ENCODE data around the gene ECM1. TPM values are rescaled to one million over a fixed set of nuclear protein-coding genes. Genes with fewer than 3 reads are reported as not detected.

ECM1 gene
- total RNA-seq, 4 donors from 2014 or later, result 4.2 to 11.3 (median 7.0) TPM

- TF ChIP-seq POLR2A (IDR thresholded peaks at IDR 0.05), result no peak
- TF ChIP-seq CTCF (IDR thresholded peaks at IDR 0.05), result no peak
- H3K36me3 ChIP-seq, result no peaks in the 10 kb centered on the region
- WGBS, 2 donors, result 78 to 89% methylated on average over 10 to 11 of the region's 12 CpGs
- H3K27ac ChIP-seq, result peak overlapping the region in 2 of 3 donors; percentile 74 to 85
- H3K27me3 ChIP-seq, result no peaks in the 10 kb centered on the region
- H3K9me3 ChIP-seq, result no peaks in the 10 kb centered on the region
- DNase-seq, result no peak
- intact Hi-C loops (cut with DNase I), result loop anchor here (10.0 kb wide), 1 partner anchor 442 kb away; no protein-coding TSS in a partner anchor
- peaks cover 6 to 40% of the 10 kb centered on the region in 2 donors for H3K4me1 ChIP-seq
- no peak overlapping the region for H3K4me3 ChIP-seq (replicated peaks in 1 of 3)
These were observed 45.0 kb downstream of the ECM1 start for GRCh38 chr1:150552911-150553289.

GRCh38 chr1:150553392-150554085, 45.6 kb downstream of the ECM1 start:
- Histone ChIP-seq H3K36me3 (no peaks in the 10 kb centered on the region), H3K9me3 (no peaks in the 10 kb centered on the region), H3K4me1 (peaks cover 6 to 40% of the 10 kb centered on the region in 2 donors), H3K27me3 (no peaks in the 10 kb centered on the region), H3K27ac (peak overlapping the region in 1 of 3 donors; percentile 74), H3K4me3 (replicated peaks in 1 of 3) (no peak overlapping the region)
- TF ChIP-seq CTCF (IDR thresholded peaks at IDR 0.05), result no peak
- no peak for TF ChIP-seq POLR2A (IDR thresholded peaks at IDR 0.05)
- 80 to 89% methylated on average over 10 to 15 of the region's 23 CpGs for WGBS, 2 donors
- intact Hi-C loops (cut with DNase I), result loop anchor here (10.0 kb wide), 1 partner anchor 441 kb away; no protein-coding TSS in a partner anchor
- no peak for DNase-seq

- intact Hi-C loops (cut with DNase I), result loop anchor here (10.0 kb wide), 1 partner anchor 441 kb away; no protein-coding TSS in a partner anchor
- TF ChIP-seq POLR2A (IDR thresholded peaks at IDR 0.05), result no peak
- TF ChIP-seq CTCF (IDR thresholded peaks at IDR 0.05), result no peak
- H3K27ac ChIP-seq, result no peak overlapping the region
- H3K36me3 ChIP-seq, result no peaks in the 10 kb centered on the region
- no peak overlapping the region for H3K4me3 ChIP-seq (replicated peaks in 1 of 3)
- no peak for DNase-seq
- no peaks in the 10 kb centered on the region for H3K9me3 ChIP-seq
- WGBS, 2 donors, result 87 to 93% methylated on average over 8 of the region's 8 CpGs
- H3K27me3 ChIP-seq, result no peaks in the 10 kb centered on the region
- H3K4me1 ChIP-seq, result peaks cover 6 to 42% of the 10 kb centered on the region in 2 donors
These were observed 46.2 kb downstream of the ECM1 start for GRCh38 chr1:150554086-150554452.

GRCh38 chr1:150555198-150555970, 47.5 kb downstream of the ECM1 start:
- H3K4me3 ChIP-seq (replicated peaks in 1 of 3), result no peak overlapping the region
- intact Hi-C loops (cut with DNase I), result loop anchor here (5.0 to 10.0 kb wide), 2 partner anchors 67 to 439 kb away; no protein-coding TSS in a partner anchor
- H3K27ac ChIP-seq, result no peak overlapping the region
- DNase-seq, result no peak
- TF ChIP-seq CTCF (IDR thresholded peaks at IDR 0.05) (no peak), POLR2A (IDR thresholded peaks at IDR 0.05) (no peak)
- no peaks in the 10 kb centered on the region for H3K36me3 ChIP-seq
- H3K4me1 ChIP-seq, result peaks cover 9 to 44% of the 10 kb centered on the region in 2 donors
- 89 to 92% methylated on average over 18 to 19 of the region's 19 CpGs for WGBS, 2 donors
- no peaks in the 10 kb centered on the region for H3K9me3 ChIP-seq
- H3K27me3 ChIP-seq, result no peaks in the 10 kb centered on the region
